HEK293 (cell line): ENCODE results near the gene LAMTOR2.

ENCODE experiments used
- ELK4 ChIP-seq: IDR thresholded peaks from 2 replicates; pipeline ENCODE4 v1.6.1; 2011; ENCODE audit warnings: mild to moderate bottlenecking, low read depth, low read length, borderline replicate concordance
- HIC1 ChIP-seq: fragments of 450-650 bp; formaldehyde crosslinking; IDR thresholded peaks from 2 replicates; pipeline ENCODE4 v1.5.1; 2016; ENCODE audit warnings: missing biosample characterization, missing genetic modification characterization
- IKZF3 ChIP-seq: fragments of 450-650 bp; IDR thresholded peaks from 2 replicates; pipeline ENCODE4 v1.5.0; 2018; ENCODE audit warnings: missing biosample characterization, mild to moderate bottlenecking, missing genetic modification characterization, moderate library complexity
- REST ChIP-seq: fragments of 450-650 bp; formaldehyde crosslinking; IDR thresholded peaks from 2 replicates; pipeline ENCODE4 v1.5.1; 2016; ENCODE audit warnings: missing biosample characterization, missing genetic modification characterization
- ZBTB1 ChIP-seq: fragments of 450-650 bp; formaldehyde crosslinking; IDR thresholded peaks from 2 replicates; pipeline ENCODE4 v1.5.1; 2016; ENCODE audit warnings: missing biosample characterization, missing genetic modification characterization
- ZBTB6 ChIP-seq: fragments of 450-650 bp; formaldehyde crosslinking; IDR thresholded peaks from 2 replicates; pipeline ENCODE4 v1.5.1; 2017; ENCODE audit warnings: missing biosample characterization, missing genetic modification characterization
- ZBTB8A ChIP-seq: fragments of 450-650 bp; formaldehyde crosslinking; IDR thresholded peaks from 2 replicates; pipeline ENCODE4 v1.5.1; 2016; ENCODE audit warnings: missing biosample characterization, missing genetic modification characterization
- ZNF10 ChIP-seq: fragments of 450-650 bp; formaldehyde crosslinking; IDR thresholded peaks from 2 replicates; pipeline ENCODE4 v1.5.1; 2017; ENCODE audit warnings: missing biosample characterization, missing genetic modification characterization
- ZNF132 ChIP-seq: fragments of 450-650 bp; formaldehyde crosslinking; IDR thresholded peaks from 2 replicates; pipeline ENCODE4 v1.5.1; 2017; ENCODE audit warnings: missing biosample characterization, missing genetic modification characterization, borderline replicate concordance
- ZNF148 ChIP-seq: fragments of 450-650 bp; formaldehyde crosslinking; IDR thresholded peaks from 2 replicates; pipeline ENCODE4 v1.5.0; 2017; ENCODE audit warnings: missing biosample characterization, missing genetic modification characterization, borderline replicate concordance
- ZNF157 ChIP-seq: fragments of 450-650 bp; formaldehyde crosslinking; IDR thresholded peaks from 2 replicates; pipeline ENCODE4 v1.5.1; 2016; ENCODE audit warnings: missing biosample characterization, missing genetic modification characterization
- ZNF214 ChIP-seq: fragments of 450-650 bp; formaldehyde crosslinking; IDR thresholded peaks from 2 replicates; pipeline ENCODE4 v1.5.1; 2017; ENCODE audit warnings: missing biosample characterization, mild to moderate bottlenecking, missing genetic modification characterization, borderline replicate concordance
- ZNF23 ChIP-seq: fragments of 450-650 bp; formaldehyde crosslinking; IDR thresholded peaks from 2 replicates; pipeline ENCODE4 v1.5.1; 2016; ENCODE audit warnings: missing biosample characterization, missing genetic modification characterization, borderline replicate concordance
- ZNF341 ChIP-seq: fragments of 450-650 bp; formaldehyde crosslinking; IDR thresholded peaks from 2 replicates; pipeline ENCODE4; 2016; ENCODE audit warnings: low read depth, missing biosample characterization, missing genetic modification characterization
- ZNF394 ChIP-seq: fragments of 450-650 bp; formaldehyde crosslinking; IDR thresholded peaks from 2 replicates; pipeline ENCODE4 v1.5.1; 2016; ENCODE audit warnings: missing biosample characterization, missing genetic modification characterization, mild to moderate bottlenecking, moderate library complexity, borderline replicate concordance
- ZNF501 ChIP-seq: fragments of 450-650 bp; formaldehyde crosslinking; IDR thresholded peaks from 2 replicates; pipeline ENCODE4 v1.5.1; 2016; ENCODE audit warnings: missing biosample characterization, missing genetic modification characterization
- ZNF510 ChIP-seq: fragments of 450-650 bp; formaldehyde crosslinking; IDR thresholded peaks from 2 replicates; pipeline ENCODE4 v1.5.1; 2018; ENCODE audit warnings: mild to moderate bottlenecking, missing genetic modification characterization, missing biosample characterization; ENCODE audit not compliant: insufficient replicate concordance
- ZNF555 ChIP-seq: fragments of 450-650 bp; formaldehyde crosslinking; conservative IDR thresholded peaks from 2 replicates; pipeline ENCODE4 v1.5.1; 2017; ENCODE audit warnings: missing biosample characterization, mild to moderate bottlenecking, missing genetic modification characterization, inconsistent platforms
- ZNF621 ChIP-seq: fragments of 450-650 bp; formaldehyde crosslinking; IDR thresholded peaks from 2 replicates; pipeline ENCODE4 v1.5.1; 2017; ENCODE audit warnings: missing biosample characterization, missing genetic modification characterization
- ZNF626 ChIP-seq: fragments of 450-650 bp; sonication (Bioruptor Pico); formaldehyde crosslinking; IDR thresholded peaks from 2 replicates; pipeline ENCODE4 v1.5.1; 2018; ENCODE audit warnings: missing biosample characterization, missing genetic modification characterization, inconsistent platforms
- ZNF629 ChIP-seq: fragments of 450-650 bp; formaldehyde crosslinking; IDR thresholded peaks from 2 replicates; pipeline ENCODE4 v1.5.1; 2017; ENCODE audit warnings: missing biosample characterization, missing genetic modification characterization
- ZNF658 ChIP-seq: fragments of 450-650 bp; formaldehyde crosslinking; IDR thresholded peaks from 2 replicates; pipeline ENCODE4; 2016; ENCODE audit warnings: missing biosample characterization, missing genetic modification characterization
- ZNF660 ChIP-seq: fragments of 450-650 bp; IDR thresholded peaks from 2 replicates; pipeline ENCODE4 v1.5.1; 2018; ENCODE audit warnings: missing biosample characterization, mild to moderate bottlenecking, missing genetic modification characterization
- ZNF692 ChIP-seq: fragments of 450-650 bp; formaldehyde crosslinking; IDR thresholded peaks from 2 replicates; pipeline ENCODE4 v1.5.1; 2016; ENCODE audit warnings: missing biosample characterization, missing genetic modification characterization
- ZNF776 ChIP-seq: fragments of 450-650 bp; formaldehyde crosslinking; IDR thresholded peaks from 2 replicates; pipeline ENCODE4 v1.5.0; 2017; ENCODE audit warnings: missing biosample characterization, missing genetic modification characterization, borderline replicate concordance
- ZNF785 ChIP-seq: fragments of 450-650 bp; formaldehyde crosslinking; IDR thresholded peaks from 2 replicates; pipeline ENCODE4 v1.5.1; 2016; ENCODE audit warnings: missing biosample characterization, missing genetic modification characterization

Gene LAMTOR2

GRCh38 chr1:156052862-156053767 is 1.5 kb upstream of the LAMTOR2 start (continued):
- no peak for TF ChIP-seq ZNF555 (tag by site-specific recombination)
- TF ChIP-seq ZNF658: no peak
- no peak for TF ChIP-seq ZNF132 (tag by site-specific recombination)
- TF ChIP-seq ZNF776 (tag by site-specific recombination): no peak
- peak; percentile 88 for TF ChIP-seq ZBTB8A (tag by site-specific recombination)
- no peak for TF ChIP-seq ZNF626 (tag by site-specific recombination)
- no peak for TF ChIP-seq ELK4
- TF ChIP-seq ZNF394 (tag by site-specific recombination): peak; percentile 18; the same call in 1 of the 2 replicates
- TF ChIP-seq ZNF157 (tag by site-specific recombination): no peak
- peak; percentile 45; the same call in 1 of the 2 replicates for TF ChIP-seq ZNF341 (tag by site-specific recombination)
- TF ChIP-seq ZNF510: no peak
- TF ChIP-seq ZBTB1: no peak
- TF ChIP-seq ZNF501: peak; percentile 87
- no peak for TF ChIP-seq ZNF621 (tag by site-specific recombination)
- no peak for TF ChIP-seq ZNF660 (tag by site-specific recombination)
- no peak for TF ChIP-seq ZNF10 (tag by site-specific recombination)
- no peak for TF ChIP-seq ZNF214 (tag by site-specific recombination)
- no peak for TF ChIP-seq REST (tag by site-specific recombination)
- no peak for TF ChIP-seq ZNF785
- TF ChIP-seq ZNF692 (tag by site-specific recombination): peak; percentile 46
- no peak for TF ChIP-seq ZBTB6 (tag by site-specific recombination)
- no peak for TF ChIP-seq IKZF3 (tag by site-specific recombination)
- TF ChIP-seq ZNF23 (tag by site-specific recombination): no peak
- TF ChIP-seq ZNF629 (tag by site-specific recombination): peak; percentile 49; the same call in 1 of the 2 replicates
- TF ChIP-seq HIC1 (tag by site-specific recombination): no peak
- no peak for TF ChIP-seq ZNF148 (tag by site-specific recombination)
